ENCODE data around the gene NT5DC4. TPM values are rescaled to one million over a fixed set of nuclear protein-coding genes. Genes with fewer than 3 reads are reported as not detected.

Gene NT5DC4
- total RNA-seq, 1 donor from 2014 or later: not detected

GRCh38 chr2:112772911-112773475 lies 52.2 kb downstream of the NT5DC4 start:
- no peak overlapping the region for H3K4me3 Mint-ChIP-seq (ENCODE audit: unreplicated experiment)
- H3K27ac Mint-ChIP-seq (ENCODE audit: unreplicated experiment): no peak overlapping the region
- H3K27me3 Mint-ChIP-seq (ENCODE audit: unreplicated experiment): no peaks in the 10 kb centered on the region
- TF ChIP-seq CTCF (IDR thresholded peaks at IDR 0.05): no peak
- no peaks in the 10 kb centered on the region for H3K36me3 Mint-ChIP-seq (ENCODE audit: unreplicated experiment)
- no peaks in the 10 kb centered on the region for H3K9me3 Mint-ChIP-seq (ENCODE audit: unreplicated experiment)
- peaks cover 2% of the 10 kb centered on the region for H3K4me1 Mint-ChIP-seq (ENCODE audit: unreplicated experiment)
- DNase-seq (ENCODE audit: extremely low spot score, unreplicated experiment): no peak

DNA sequence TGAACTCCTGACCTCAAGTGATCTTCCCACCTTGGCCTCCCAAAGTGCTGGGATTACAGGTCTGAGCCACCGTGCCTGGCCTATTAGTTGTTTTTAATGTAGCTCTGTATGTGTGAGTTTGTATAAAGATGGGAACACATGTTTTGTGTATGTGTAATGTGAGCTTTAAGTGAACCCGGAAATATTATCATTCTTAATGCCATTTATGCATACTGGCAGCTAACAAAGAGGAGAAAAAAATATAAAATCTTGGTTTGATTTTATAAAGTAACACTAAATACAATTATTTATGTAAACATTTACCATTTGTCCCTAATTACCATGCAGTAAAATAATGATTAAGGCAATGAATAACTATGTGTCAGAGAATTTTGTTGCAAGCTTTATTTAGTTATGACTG lies 52.7 kb downstream of the NT5DC4 start:
- no peak overlapping the region for H3K27ac Mint-ChIP-seq (ENCODE audit: unreplicated experiment)
- no peak overlapping the region for H3K4me3 Mint-ChIP-seq (ENCODE audit: unreplicated experiment)
- H3K27me3 Mint-ChIP-seq (ENCODE audit: unreplicated experiment): no peaks in the 10 kb centered on the region
- TF ChIP-seq CTCF (IDR thresholded peaks at IDR 0.05): no peak
- no peak for DNase-seq (ENCODE audit: extremely low spot score, unreplicated experiment)
- no peaks in the 10 kb centered on the region for H3K9me3 Mint-ChIP-seq (ENCODE audit: unreplicated experiment)
- H3K36me3 Mint-ChIP-seq (ENCODE audit: unreplicated experiment): no peaks in the 10 kb centered on the region
- H3K4me1 Mint-ChIP-seq (ENCODE audit: unreplicated experiment): no peaks in the 10 kb centered on the region

GRCh38 chr2:112774536-112775285 lies 53.9 kb downstream of the NT5DC4 start:
- TF ChIP-seq CTCF (IDR thresholded peaks at IDR 0.05): no peak
- Mint-ChIP-seq H3K27me3 (ENCODE audit: unreplicated experiment) (no peaks in the 10 kb centered on the region), H3K4me1 (ENCODE audit: unreplicated experiment) (no peaks in the 10 kb centered on the region), H3K27ac (ENCODE audit: unreplicated experiment) (no peak overlapping the region), H3K36me3 (ENCODE audit: unreplicated experiment) (no peaks in the 10 kb centered on the region), H3K4me3 (ENCODE audit: unreplicated experiment) (no peak overlapping the region), H3K9me3 (ENCODE audit: unreplicated experiment) (no peaks in the 10 kb centered on the region)
- DNase-seq (ENCODE audit: extremely low spot score, unreplicated experiment): no peak

DNA sequence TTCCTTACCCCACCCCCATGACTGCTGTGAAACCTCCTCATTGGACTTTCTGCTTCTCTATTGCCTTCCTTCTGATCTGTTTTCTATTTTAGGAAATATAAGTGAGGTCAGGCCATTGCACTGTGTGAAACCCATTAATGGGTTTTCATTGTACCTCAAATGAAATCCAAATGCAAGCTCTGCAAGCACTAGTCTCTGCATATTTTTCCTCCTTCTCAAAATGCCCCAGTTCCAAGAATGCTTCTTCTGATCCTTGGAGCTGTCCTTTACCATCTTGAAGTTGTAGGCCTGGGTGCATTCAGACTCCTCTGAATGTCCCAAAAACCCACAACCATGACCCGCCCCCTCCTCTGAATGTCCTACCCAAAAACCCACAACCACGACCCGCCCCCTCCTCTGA lies 55.3 kb downstream of the NT5DC4 start:
- Mint-ChIP-seq H3K4me3 (ENCODE audit: unreplicated experiment) (no peak overlapping the region), H3K4me1 (ENCODE audit: unreplicated experiment) (no peaks in the 10 kb centered on the region), H3K9me3 (ENCODE audit: unreplicated experiment) (no peaks in the 10 kb centered on the region), H3K36me3 (ENCODE audit: unreplicated experiment) (no peaks in the 10 kb centered on the region), H3K27ac (ENCODE audit: unreplicated experiment) (no peak overlapping the region), H3K27me3 (ENCODE audit: unreplicated experiment) (no peaks in the 10 kb centered on the region)
- DNase-seq (ENCODE audit: extremely low spot score, unreplicated experiment): no peak
- TF ChIP-seq CTCF (IDR thresholded peaks at IDR 0.05): no peak

DNA sequence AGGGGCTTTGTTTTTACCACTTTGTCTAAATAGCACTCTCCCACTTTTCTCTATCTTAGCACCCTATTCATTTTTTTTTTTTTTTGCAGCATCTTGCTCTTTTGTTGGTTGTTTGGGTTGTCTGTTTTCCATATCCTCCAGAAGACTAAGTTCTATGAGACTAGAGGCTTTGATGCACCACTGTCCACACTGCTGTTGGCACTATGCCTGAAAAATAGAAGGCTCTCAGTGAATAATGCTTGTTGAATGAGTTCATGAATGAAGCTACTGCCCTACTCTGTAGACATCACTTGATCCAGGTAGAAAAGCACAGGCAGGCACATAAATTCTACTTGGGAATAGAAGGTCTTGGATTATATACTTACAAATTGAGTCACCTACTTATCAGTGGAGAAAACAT lies 56.2 kb downstream of the NT5DC4 start:
- Mint-ChIP-seq H3K4me3 (ENCODE audit: unreplicated experiment) (no peak overlapping the region), H3K27ac (ENCODE audit: unreplicated experiment) (no peak overlapping the region), H3K9me3 (ENCODE audit: unreplicated experiment) (no peaks in the 10 kb centered on the region), H3K27me3 (ENCODE audit: unreplicated experiment) (no peaks in the 10 kb centered on the region), H3K4me1 (ENCODE audit: unreplicated experiment) (no peaks in the 10 kb centered on the region), H3K36me3 (ENCODE audit: unreplicated experiment) (no peaks in the 10 kb centered on the region)
- TF ChIP-seq CTCF (IDR thresholded peaks at IDR 0.05): no peak
- no peak for DNase-seq (ENCODE audit: extremely low spot score, unreplicated experiment)
